ENCODE data around the gene MAPK11.

DNA sequence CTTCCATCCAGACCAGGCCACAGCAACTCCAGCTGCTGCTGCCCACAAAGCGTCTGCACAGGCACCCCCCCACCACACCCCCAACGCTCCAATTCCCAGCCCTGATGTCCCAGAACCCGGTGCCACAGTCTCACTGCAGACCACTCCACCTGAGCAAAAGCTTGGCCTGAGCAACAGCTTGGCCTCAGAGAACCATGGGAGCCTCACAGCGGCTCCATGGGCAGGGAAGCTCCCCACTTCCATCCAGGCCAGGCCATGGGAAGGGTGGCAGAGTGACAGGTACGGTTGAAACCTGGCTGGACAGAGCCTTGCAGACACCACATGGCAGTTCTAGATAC, 24.1 kb upstream of the MAPK11 start:
- TF ChIP-seq, protein P1, sequence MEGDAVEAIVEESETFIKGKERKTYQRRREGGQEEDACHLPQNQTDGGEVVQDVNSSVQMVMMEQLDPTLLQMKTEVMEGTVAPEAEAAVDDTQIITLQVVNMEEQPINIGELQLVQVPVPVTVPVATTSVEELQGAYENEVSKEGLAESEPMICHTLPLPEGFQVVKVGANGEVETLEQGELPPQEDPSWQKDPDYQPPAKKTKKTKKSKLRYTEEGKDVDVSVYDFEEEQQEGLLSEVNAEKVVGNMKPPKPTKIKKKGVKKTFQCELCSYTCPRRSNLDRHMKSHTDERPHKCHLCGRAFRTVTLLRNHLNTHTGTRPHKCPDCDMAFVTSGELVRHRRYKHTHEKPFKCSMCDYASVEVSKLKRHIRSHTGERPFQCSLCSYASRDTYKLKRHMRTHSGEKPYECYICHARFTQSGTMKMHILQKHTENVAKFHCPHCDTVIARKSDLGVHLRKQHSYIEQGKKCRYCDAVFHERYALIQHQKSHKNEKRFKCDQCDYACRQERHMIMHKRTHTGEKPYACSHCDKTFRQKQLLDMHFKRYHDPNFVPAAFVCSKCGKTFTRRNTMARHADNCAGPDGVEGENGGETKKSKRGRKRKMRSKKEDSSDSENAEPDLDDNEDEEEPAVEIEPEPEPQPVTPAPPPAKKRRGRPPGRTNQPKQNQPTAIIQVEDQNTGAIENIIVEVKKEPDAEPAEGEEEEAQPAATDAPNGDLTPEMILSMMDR (IDR thresholded peaks at IDR 0.05), result no peak
- no peak for TF ChIP-seq POLR2A (IDR thresholded peaks at IDR 0.05)

Measured in esophagus squamous epithelium (tissue), 4 donors.